Tibial artery (tissue), 4 donors: Measurements from ENCODE around the gene LMO4.

ENCODE experiments used
- DNase-seq, 2 donors: peaks; one replicate each; pipeline ENCODE4 v3.0.0-alpha.2; 2019
- H3K27ac ChIP-seq, 2 donors: fragments of 200-600 bp; sonication (generic) in 1 of 2; 1 replicate in 1 of 2; 2 replicates in 1 of 2; pipeline ENCODE4 v1.5.1; 2018 to 2019; ENCODE audit warnings: mild to moderate bottlenecking in 1 of 2
- H3K27me3 ChIP-seq, 2 donors: fragments of 200-600 bp; sonication (generic) in 1 of 2; one replicate each; pipeline versions ENCODE4 v1.5.1 to v1.6.0; 2016 to 2019
- H3K36me3 ChIP-seq, 3 donors: fragments of 200-600 bp; sonication (generic) in 2 of 3; one replicate each; pipeline ENCODE4 v1.5.1; 2016 to 2019; ENCODE audit warnings: mild to moderate bottlenecking in 2 of 3
- H3K4me1 ChIP-seq, 4 donors: fragments of 200-600 bp; sonication (generic) in 2 of 4; 1 replicate in 3 of 4; 2 replicates in 1 of 4; pipeline ENCODE4 v1.5.1; 2016 to 2019
- H3K4me3 ChIP-seq, 2 donors: fragments of 200-600 bp; sonication (generic) in 1 of 2; 1 replicate in 1 of 2; 2 replicates in 1 of 2; pipeline ENCODE4 v1.5.1; 2018 to 2019; ENCODE audit warnings: mild to moderate bottlenecking in 2 of 2
- H3K9me3 ChIP-seq, 3 donors: fragments of 200-600 bp; sonication (generic) in 1 of 3; one replicate each; pipeline ENCODE4 v1.5.1; 2016 to 2019
- CTCF ChIP-seq, 2 experiments: fragments of 200-600 bp in 1 of 2; fragments of 450-650 bp in 1 of 2; IDR thresholded peaks; one replicate each; pipeline ENCODE4 v1.5.1; 2017 to 2019; ENCODE audit warnings: antibody characterized with exemption in 2 of 2, mild to moderate bottlenecking in 1 of 2, moderate library complexity in 1 of 2
- intact Hi-C: fragments of 100-400 bp; cut with DNase I; formaldehyde crosslinking; loops from one replicate; pipeline ENCODE4 v1.15.0; 2023; ENCODE audit warnings: low total_unique reads

LMO4 gene

GRCh38 chr1:87333692-87334347 lies 5.1 kb downstream of the LMO4 start:
- Histone ChIP-seq H3K36me3 (no peaks in the 10 kb centered on the region), H3K27me3 (no peaks in the 10 kb centered on the region), H3K4me1 (peaks cover 0 to 55% (median 40%) of the 10 kb centered on the region in 4 donors), H3K27ac (peak overlapping the region; percentile 94 to 98), H3K4me3 (peak overlapping the region; percentile 65 to 79), H3K9me3 (no peaks in the 10 kb centered on the region)
- peak in 1 of 2 donors; percentile 21 for DNase-seq
- TF ChIP-seq CTCF (IDR thresholded peaks at IDR 0.05): no peak
- intact Hi-C loops: loop anchor here (10.0 kb wide), 2 partner anchors 191 to 419 kb away; partner anchors contain the start of genes HS2ST1 and SELENOF

- peaks cover 4 to 6% (median 4%) of the 10 kb centered on the region in 3 donors for H3K36me3 ChIP-seq
- no peaks in the 10 kb centered on the region for H3K9me3 ChIP-seq
- intact Hi-C loops: loop anchor here (5.0 to 10.0 kb wide), 3 partner anchors 190 to 618 kb away; partner anchors contain the start of genes HS2ST1 and SELENOF
- peak overlapping the region; percentile 94 to 98 for H3K27ac ChIP-seq
- no peaks in the 10 kb centered on the region for H3K27me3 ChIP-seq
- peak in 1 of 2 donors; percentile 22 for DNase-seq
- H3K4me3 ChIP-seq: peak overlapping the region; percentile 65 to 79
- peak in 1 of 2 experiments; percentile 9 for TF ChIP-seq CTCF (IDR thresholded peaks at IDR 0.05)
- peaks cover 0 to 60% (median 42%) of the 10 kb centered on the region in 4 donors for H3K4me1 ChIP-seq
Observed at GRCh38 chr1:87334351-87335174, 5.9 kb downstream of the LMO4 start.

GRCh38 chr1:87335175-87335884 lies 6.7 kb downstream of the LMO4 start:
- peak; percentile 64 to 83 for DNase-seq
- intact Hi-C loops: loop anchor here (5.0 to 10.0 kb wide), 3 partner anchors 189 to 617 kb away; partner anchors contain the start of genes HS2ST1 and SELENOF
- Histone ChIP-seq H3K36me3 (peaks cover 11 to 13% (median 12%) of the 10 kb centered on the region in 3 donors), H3K4me3 (peak overlapping the region; percentile 65 to 79), H3K4me1 (peaks cover 0 to 60% (median 43%) of the 10 kb centered on the region in 4 donors), H3K27me3 (no peaks in the 10 kb centered on the region), H3K27ac (peak overlapping the region; percentile 94 to 98), H3K9me3 (no peaks in the 10 kb centered on the region)
- TF ChIP-seq CTCF (IDR thresholded peaks at IDR 0.05): peak in 1 of 2 experiments; percentile 31

GRCh38 chr1:87336623-87337067 lies 8.0 kb downstream of the LMO4 start:
- Histone ChIP-seq H3K4me1 (peaks cover 0 to 60% (median 43%) of the 10 kb centered on the region in 4 donors), H3K9me3 (no peaks in the 10 kb centered on the region), H3K27ac (peak overlapping the region; percentile 42 to 98), H3K36me3 (peaks cover 23 to 25% (median 25%) of the 10 kb centered on the region in 3 donors), H3K27me3 (no peaks in the 10 kb centered on the region), H3K4me3 (peak overlapping the region; percentile 65 to 79)
- TF ChIP-seq CTCF (IDR thresholded peaks at IDR 0.05): no peak
- DNase-seq: no peak
- intact Hi-C loops: loop anchor here (5.0 to 10.0 kb wide), 3 partner anchors 188 to 616 kb away; partner anchors contain the start of genes HS2ST1 and SELENOF

GRCh38 chr1:87337606-87338005 lies 8.9 kb downstream of the LMO4 start:
- no peaks in the 10 kb centered on the region for H3K27me3 ChIP-seq
- peak overlapping the region; percentile 1 to 98 for H3K27ac ChIP-seq
- intact Hi-C loops: loop anchor here (5.0 to 10.0 kb wide), 3 partner anchors 187 to 615 kb away; partner anchors contain the start of genes HS2ST1 and SELENOF
- H3K36me3 ChIP-seq: peaks cover 33 to 34% (median 33%) of the 10 kb centered on the region in 3 donors
- H3K4me3 ChIP-seq: peak overlapping the region in 1 of 2 donors; percentile 79
- DNase-seq: no peak
- H3K9me3 ChIP-seq: no peaks in the 10 kb centered on the region
- no peak for TF ChIP-seq CTCF (IDR thresholded peaks at IDR 0.05)
- H3K4me1 ChIP-seq: peaks cover 0 to 69% (median 41%) of the 10 kb centered on the region in 4 donors
